Activated B cell treated with CpG ODN at 0.5 μM for 24 hours (primary cell): ENCODE data around the gene BTN1A1. TPM values are rescaled to one million over a fixed set of nuclear protein-coding genes. Genes with fewer than 3 reads are reported as not detected.

ENCODE experiments used
- ATAC-seq: fragments of 200-7000 bp; cut with Tn5 transposase; one replicate; pipeline ENCODE4 v1.10.0; 2021; ENCODE audit warnings: low read depth, mild to moderate bottlenecking, moderate library complexity
- CTCF ChIA-PET: fragments of 350-600 bp; sonication (Branson Sonifier 250); formaldehyde crosslinking; loops from one replicate; lab custom pipeline; 2021; ENCODE audit warnings: antibody characterized with exemption; lab: Charles Lee
- POLR2A ChIA-PET: fragments of 350-600 bp; sonication (Branson Sonifier 250); formaldehyde crosslinking; loops from one replicate; lab custom pipeline; 2021; ENCODE audit warnings: antibody characterized with exemption; lab: Charles Lee
- DNase-seq: peaks from one replicate; pipeline ENCODE4 v3.0.0; 2022
- H3K27ac Mint-ChIP-seq: one replicate; pipeline ENCODE4 v1.8.0; 2020; ENCODE audit warnings: mixed read lengths
- H3K27me3 Mint-ChIP-seq: one replicate; pipeline ENCODE4 v1.8.0; 2021; ENCODE audit warnings: mixed read lengths
- H3K36me3 Mint-ChIP-seq: one replicate; pipeline ENCODE4 v1.8.0; 2021; ENCODE audit warnings: low read depth, mixed read lengths
- H3K4me1 Mint-ChIP-seq: one replicate; pipeline ENCODE4 v1.8.0; 2021; ENCODE audit warnings: mixed read lengths
- H3K4me3 Mint-ChIP-seq: one replicate; pipeline ENCODE4 v1.8.0; 2020; ENCODE audit warnings: mild to moderate bottlenecking, mixed read lengths
- H3K9me3 Mint-ChIP-seq: one replicate; pipeline ENCODE4 v1.8.0; 2020; ENCODE audit warnings: mixed read lengths
- CTCF ChIP-seq: fragments of 200-600 bp; IDR thresholded peaks from one replicate; pipeline ENCODE4 v1.8.0; 2022; ENCODE audit warnings: antibody characterized with exemption, mild to moderate bottlenecking
- intact Hi-C: fragments of 100-400 bp; cut with micrococcal nuclease; formaldehyde crosslinking; loops from one replicate; pipeline ENCODE4 v1.15.1; 2024
- total RNA-seq: library from RNA; stranded (reverse); gene quantifications from 2 replicates; pipeline ENCODE4 v1.2.3, GENCODE V29; 2022

The BTN1A1 gene
- total RNA-seq, 1 donor from 2014 or later = 0.18 TPM

DNA sequence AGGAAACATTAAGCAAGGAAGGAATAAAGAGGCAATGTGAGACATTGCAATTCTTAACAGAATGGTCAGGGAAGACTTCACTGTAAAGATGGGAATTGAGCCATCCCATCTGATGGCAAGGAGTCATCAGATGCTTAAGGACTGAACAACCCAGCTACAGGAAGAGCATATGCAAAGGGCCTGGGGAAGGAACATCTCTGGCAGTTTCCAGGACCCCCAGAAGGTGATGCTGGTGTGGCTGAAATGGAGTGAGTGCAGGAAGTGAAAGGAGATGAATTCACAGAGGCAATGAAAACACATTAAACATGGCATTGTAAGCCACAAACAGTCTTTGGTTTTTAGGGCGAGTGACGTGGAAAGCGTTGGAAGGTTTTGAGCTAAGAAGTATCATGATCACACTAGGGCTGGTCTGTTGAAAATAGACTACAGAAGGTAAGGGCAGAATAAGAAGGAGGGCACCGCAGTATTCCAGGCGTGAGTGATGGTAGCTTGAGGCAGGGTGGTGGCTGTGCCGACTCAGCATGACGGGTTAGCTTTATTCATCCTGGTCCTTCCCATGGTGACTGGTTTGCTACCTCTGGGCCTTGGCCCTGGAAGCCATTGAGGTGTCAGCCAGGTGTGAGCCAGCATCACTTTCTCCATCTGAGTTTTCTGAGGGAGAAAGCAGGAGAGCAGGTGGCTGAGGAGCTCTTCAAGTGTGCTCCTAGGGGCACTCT, 35.5 kb upstream of the BTN1A1 start:
- peak overlapping the region; percentile 64 for H3K27ac Mint-ChIP-seq
- CTCF ChIA-PET = no interaction called here
- POLR2A ChIA-PET = interaction anchor here (0.6 to 1.5 kb wide), 3 partner anchors 9 to 68 kb away, joined by 3 to 5 read pairs (median 5); no protein-coding TSS in a partner anchor
- H3K36me3 Mint-ChIP-seq = peaks cover 93% of the 10 kb centered on the region
- no peak for DNase-seq
- peaks cover 65% of the 10 kb centered on the region for H3K4me1 Mint-ChIP-seq
- no peak overlapping the region for H3K4me3 Mint-ChIP-seq
- no peaks in the 10 kb centered on the region for H3K27me3 Mint-ChIP-seq
- TF ChIP-seq CTCF = no peak
- intact Hi-C loops = no loop called here
- no peaks in the 10 kb centered on the region for H3K9me3 Mint-ChIP-seq
- no peak for ATAC-seq

DNA sequence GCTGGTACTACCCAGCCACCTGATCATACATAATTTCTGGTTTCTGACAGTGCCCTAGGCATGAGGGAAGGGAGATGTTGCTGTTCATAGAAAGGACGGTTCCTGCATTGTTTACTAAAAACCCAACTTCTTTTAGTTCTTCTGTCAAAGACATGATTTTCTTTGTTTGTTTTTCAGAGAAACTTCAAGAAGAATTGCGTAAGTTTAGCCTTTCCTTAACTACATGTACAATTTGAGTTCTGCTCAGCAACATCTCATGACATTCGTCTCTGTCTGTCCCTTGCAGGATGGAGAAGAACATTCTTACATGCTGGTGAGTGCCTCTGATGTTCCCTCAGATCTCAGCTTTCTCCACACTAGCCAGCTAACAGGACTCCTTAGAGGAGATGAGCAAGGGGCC, 34.3 kb upstream of the BTN1A1 start:
- DNase-seq (no peak), ATAC-seq (no peak)
- intact Hi-C loops = no loop called here
- ChIA-PET CTCF (no interaction called here), POLR2A (no interaction called here)
- H3K36me3 Mint-ChIP-seq = peaks cover 87% of the 10 kb centered on the region
- no peaks in the 10 kb centered on the region for H3K27me3 Mint-ChIP-seq
- H3K4me3 Mint-ChIP-seq = no peak overlapping the region
- H3K9me3 Mint-ChIP-seq = no peaks in the 10 kb centered on the region
- TF ChIP-seq CTCF = no peak
- peaks cover 53% of the 10 kb centered on the region for H3K4me1 Mint-ChIP-seq
- no peak overlapping the region for H3K27ac Mint-ChIP-seq

DNA sequence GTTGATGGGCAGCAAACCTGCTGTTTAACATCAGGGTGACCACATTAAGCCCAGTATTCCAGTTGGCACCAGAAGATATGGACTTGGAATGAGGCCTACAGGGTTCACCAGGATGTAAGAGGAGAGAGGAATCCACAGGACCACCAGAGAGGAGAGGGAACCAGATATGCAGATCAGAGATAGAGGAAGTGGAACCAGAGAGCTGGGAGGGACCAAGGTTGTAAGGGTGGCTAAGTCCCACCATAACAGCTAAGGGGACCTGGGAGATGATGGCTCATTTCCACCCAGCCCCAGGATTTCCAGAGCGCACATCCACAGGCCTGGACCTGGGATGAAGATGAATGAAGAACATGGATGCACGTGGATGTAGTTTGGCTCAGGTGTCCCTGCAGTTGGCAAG, 31.3 kb upstream of the BTN1A1 start:
- TF ChIP-seq CTCF = no peak
- Mint-ChIP-seq H3K27ac (peak overlapping the region; percentile 75), H3K9me3 (peaks cover 2% of the 10 kb centered on the region), H3K27me3 (no peaks in the 10 kb centered on the region), H3K4me3 (no peak overlapping the region), H3K4me1 (peaks cover 45% of the 10 kb centered on the region), H3K36me3 (peaks cover 69% of the 10 kb centered on the region)
- intact Hi-C loops = no loop called here
- ChIA-PET CTCF (no interaction called here), POLR2A (interaction anchor here (1.4 kb wide), 1 partner anchor 38 kb away, joined by 3 read pairs; no protein-coding TSS in a partner anchor)
- DNase-seq (no peak), ATAC-seq (no peak)

DNA sequence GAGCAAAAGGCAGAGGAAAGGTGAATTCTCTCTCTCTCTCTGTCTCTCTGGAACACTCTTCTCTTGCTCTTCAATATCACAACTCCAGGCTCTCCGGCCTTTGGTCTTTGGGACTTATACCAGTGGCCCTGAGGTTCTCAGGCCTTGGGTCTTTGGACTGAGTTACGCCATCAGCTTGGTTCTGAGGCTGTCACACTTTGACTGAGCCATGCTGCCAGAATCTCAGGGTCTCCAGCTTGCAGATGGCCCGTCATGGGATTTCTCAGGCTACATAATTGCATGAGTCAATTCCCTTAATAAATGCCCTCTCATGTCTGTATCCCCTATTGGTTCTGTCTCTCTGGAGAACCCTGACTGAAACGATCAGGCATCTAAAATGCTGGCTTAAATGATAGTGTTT, 29.5 kb upstream of the BTN1A1 start:
- H3K36me3 Mint-ChIP-seq = peaks cover 58% of the 10 kb centered on the region
- POLR2A ChIA-PET = interaction anchor here (0.7 kb wide), 2 partner anchors 13 to 21 kb away, joined by 3 read pairs; partner anchors contain the start of gene BTN2A1

More for the DNA sequence above, 29.5 kb upstream of the BTN1A1 start:
- no peak overlapping the region for H3K27ac Mint-ChIP-seq
- peaks cover 2% of the 10 kb centered on the region for H3K9me3 Mint-ChIP-seq
- intact Hi-C loops = no loop called here
- DNase-seq (no peak), ATAC-seq (no peak)
- H3K4me1 Mint-ChIP-seq = peaks cover 50% of the 10 kb centered on the region
- CTCF ChIA-PET = no interaction called here
- H3K4me3 Mint-ChIP-seq = no peak overlapping the region
- H3K27me3 Mint-ChIP-seq = no peaks in the 10 kb centered on the region
- TF ChIP-seq CTCF = no peak
